Measurements from ENCODE around the gene CXCL13.

CXCL13 gene

DNA sequence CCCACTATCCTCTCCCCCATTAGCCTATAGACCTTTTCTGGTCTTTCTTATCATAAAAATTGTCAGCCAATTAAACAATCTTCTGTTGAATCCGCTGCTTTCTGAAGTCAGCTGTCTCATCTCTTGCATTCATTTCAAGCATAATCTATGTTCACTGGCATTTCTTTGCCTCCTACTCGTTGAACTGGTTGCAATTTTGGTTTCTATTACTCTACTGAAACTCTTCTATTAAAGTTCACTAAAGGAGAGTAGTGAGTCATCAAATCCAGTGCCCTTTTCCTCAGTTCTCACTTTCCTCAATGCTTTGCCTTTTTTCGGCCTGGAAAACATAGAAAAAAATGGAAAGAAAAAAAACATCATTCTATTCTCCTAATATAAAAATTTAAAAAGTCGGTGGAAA, 23.9 kb upstream of the CXCL13 start:
- H3K27ac ChIP-seq (ENCODE audit: low read depth, low read length, severe bottlenecking) = no peak overlapping the region
- WGBS, 2 experiments (ENCODE audit: insufficient coverage in 2 of 2) = 74 to 86% methylated on average over 2 to 3 of the region's 4 CpGs
- no peaks in the 10 kb centered on the region for H3K36me3 ChIP-seq (ENCODE audit: control insufficient read depth, insufficient read depth, low read length)
- peaks cover 7% of the 10 kb centered on the region for H3K4me1 ChIP-seq (ENCODE audit: control insufficient read depth, insufficient read depth, low read length, poor library complexity, severe bottlenecking)
- no peak overlapping the region for H3K4me3 ChIP-seq (ENCODE audit: extremely low read depth, insufficient read depth, low read length, poor library complexity, severe bottlenecking)
- no peaks in the 10 kb centered on the region for H3K9me3 ChIP-seq (ENCODE audit: control insufficient read depth, low read length)

DNA sequence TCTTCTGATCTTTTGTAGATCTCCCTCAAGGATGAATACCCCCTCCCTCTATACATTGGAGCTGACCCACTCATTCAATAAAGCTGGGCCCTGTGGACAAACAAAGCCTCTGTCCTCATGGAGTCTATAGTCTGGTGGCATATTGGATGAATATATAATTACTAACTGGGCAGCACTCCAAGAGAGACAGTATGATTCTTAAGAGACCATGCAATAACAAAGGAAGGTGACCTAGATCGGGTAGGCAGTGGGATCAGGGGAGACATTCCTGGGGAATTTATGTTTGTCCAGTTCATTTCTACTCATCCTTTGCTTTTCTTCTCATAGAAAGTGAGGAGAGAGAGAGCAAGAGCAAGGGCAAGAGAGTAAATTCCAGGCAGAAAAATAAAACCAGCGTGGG, 23.5 kb upstream of the CXCL13 start:
- no peaks in the 10 kb centered on the region for H3K36me3 ChIP-seq (ENCODE audit: control insufficient read depth, insufficient read depth, low read length)
- H3K9me3 ChIP-seq (ENCODE audit: control insufficient read depth, low read length) = no peaks in the 10 kb centered on the region
- H3K4me1 ChIP-seq (ENCODE audit: control insufficient read depth, insufficient read depth, low read length, poor library complexity, severe bottlenecking) = peaks cover 7% of the 10 kb centered on the region
- H3K27ac ChIP-seq (ENCODE audit: low read depth, low read length, severe bottlenecking) = no peak overlapping the region
- H3K4me3 ChIP-seq (ENCODE audit: extremely low read depth, insufficient read depth, low read length, poor library complexity, severe bottlenecking) = no peak overlapping the region
- 87 to 92% methylated on average over 2 of the region's 2 CpGs for WGBS, 2 experiments (ENCODE audit: insufficient coverage in 2 of 2)

- no peak overlapping the region for H3K4me3 ChIP-seq (ENCODE audit: extremely low read depth, insufficient read depth, low read length, poor library complexity, severe bottlenecking)
- no peaks in the 10 kb centered on the region for H3K36me3 ChIP-seq (ENCODE audit: control insufficient read depth, insufficient read depth, low read length)
- no peak overlapping the region for H3K27ac ChIP-seq (ENCODE audit: low read depth, low read length, severe bottlenecking)
- H3K9me3 ChIP-seq (ENCODE audit: control insufficient read depth, low read length) = no peaks in the 10 kb centered on the region
- peaks cover 7% of the 10 kb centered on the region for H3K4me1 ChIP-seq (ENCODE audit: control insufficient read depth, insufficient read depth, low read length, poor library complexity, severe bottlenecking)
These were observed 22.9 kb upstream of the CXCL13 start for GRCh38 chr4:77582711-77583110.

GRCh38 chr4:77586951-77587383, 18.7 kb upstream of the CXCL13 start:
- H3K9me3 ChIP-seq (ENCODE audit: control insufficient read depth, low read length) = no peaks in the 10 kb centered on the region
- H3K4me1 ChIP-seq (ENCODE audit: control insufficient read depth, insufficient read depth, low read length, poor library complexity, severe bottlenecking) = no peaks in the 10 kb centered on the region
- 78 to 79% methylated on average over 5 of the region's 6 CpGs for WGBS, 2 experiments (ENCODE audit: insufficient coverage in 2 of 2)
- no peaks in the 10 kb centered on the region for H3K36me3 ChIP-seq (ENCODE audit: control insufficient read depth, insufficient read depth, low read length)
- no peak overlapping the region for H3K27ac ChIP-seq (ENCODE audit: low read depth, low read length, severe bottlenecking)
- no peak overlapping the region for H3K4me3 ChIP-seq (ENCODE audit: extremely low read depth, insufficient read depth, low read length, poor library complexity, severe bottlenecking)

GRCh38 chr4:77590482-77590881, 15.1 kb upstream of the CXCL13 start:
- Histone ChIP-seq H3K4me3 (ENCODE audit: extremely low read depth, insufficient read depth, low read length, poor library complexity, severe bottlenecking) (no peak overlapping the region), H3K9me3 (ENCODE audit: control insufficient read depth, low read length) (no peaks in the 10 kb centered on the region), H3K4me1 (ENCODE audit: control insufficient read depth, insufficient read depth, low read length, poor library complexity, severe bottlenecking) (no peaks in the 10 kb centered on the region), H3K27ac (ENCODE audit: low read depth, low read length, severe bottlenecking) (no peak overlapping the region), H3K36me3 (ENCODE audit: control insufficient read depth, insufficient read depth, low read length) (no peaks in the 10 kb centered on the region)
- WGBS, 2 experiments (ENCODE audit: insufficient coverage in 2 of 2) = 77 to 81% methylated on average over 2 to 3 of the region's 3 CpGs

DNA sequence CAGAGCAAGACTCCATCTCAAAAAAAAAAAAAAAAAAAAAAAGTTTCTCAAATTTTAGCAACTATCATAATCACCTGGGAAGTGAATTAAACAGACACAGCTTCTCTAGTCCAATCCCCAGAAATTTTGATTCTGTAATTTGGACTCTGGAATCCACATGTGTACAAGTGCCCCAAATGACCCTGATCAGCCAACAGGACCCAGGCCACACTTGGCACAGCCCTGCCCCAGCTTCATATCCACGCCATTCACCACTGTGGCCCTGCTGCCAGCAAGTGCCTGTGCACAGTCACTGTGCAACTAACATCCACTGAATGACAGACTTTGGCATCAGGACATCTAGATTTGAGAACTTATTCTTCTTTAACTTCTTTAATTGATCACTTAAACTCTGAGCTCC, 14.1 kb upstream of the CXCL13 start:
- H3K4me1 ChIP-seq (ENCODE audit: control insufficient read depth, insufficient read depth, low read length, poor library complexity, severe bottlenecking) = no peaks in the 10 kb centered on the region
- 57 to 90% methylated on average over 1 of the region's 1 CpG for WGBS, 2 experiments (ENCODE audit: insufficient coverage in 2 of 2)
- H3K4me3 ChIP-seq (ENCODE audit: extremely low read depth, insufficient read depth, low read length, poor library complexity, severe bottlenecking) = no peak overlapping the region
- no peak overlapping the region for H3K27ac ChIP-seq (ENCODE audit: low read depth, low read length, severe bottlenecking)
- H3K36me3 ChIP-seq (ENCODE audit: control insufficient read depth, insufficient read depth, low read length) = no peaks in the 10 kb centered on the region
- H3K9me3 ChIP-seq (ENCODE audit: control insufficient read depth, low read length) = no peaks in the 10 kb centered on the region

DNA sequence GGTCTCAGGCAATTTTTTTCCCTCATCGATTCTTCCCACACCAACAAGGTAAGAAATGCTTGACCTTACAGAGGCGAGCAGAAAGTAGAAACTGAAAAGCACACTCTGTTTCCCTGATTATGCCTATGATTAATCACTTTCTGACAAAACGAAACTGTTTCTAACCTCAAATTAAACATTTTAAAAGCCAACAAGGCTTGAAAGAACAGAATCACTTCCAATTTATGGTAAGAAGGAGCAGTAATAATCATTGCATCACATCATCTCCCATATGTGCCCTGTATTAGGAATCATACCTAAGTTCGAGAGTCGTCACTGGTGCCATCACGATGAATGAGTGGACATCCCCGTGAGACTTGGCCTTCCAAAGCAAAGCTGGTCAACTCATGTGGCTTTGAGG, 12.5 kb upstream of the CXCL13 start:
- Histone ChIP-seq H3K36me3 (ENCODE audit: control insufficient read depth, insufficient read depth, low read length) (no peaks in the 10 kb centered on the region), H3K27ac (ENCODE audit: low read depth, low read length, severe bottlenecking) (no peak overlapping the region), H3K4me1 (ENCODE audit: control insufficient read depth, insufficient read depth, low read length, poor library complexity, severe bottlenecking) (no peaks in the 10 kb centered on the region), H3K4me3 (ENCODE audit: extremely low read depth, insufficient read depth, low read length, poor library complexity, severe bottlenecking) (no peak overlapping the region), H3K9me3 (ENCODE audit: control insufficient read depth, low read length) (no peaks in the 10 kb centered on the region)
- 83 to 91% methylated on average over 6 to 7 of the region's 7 CpGs for WGBS, 2 experiments (ENCODE audit: insufficient coverage in 2 of 2)

DNA sequence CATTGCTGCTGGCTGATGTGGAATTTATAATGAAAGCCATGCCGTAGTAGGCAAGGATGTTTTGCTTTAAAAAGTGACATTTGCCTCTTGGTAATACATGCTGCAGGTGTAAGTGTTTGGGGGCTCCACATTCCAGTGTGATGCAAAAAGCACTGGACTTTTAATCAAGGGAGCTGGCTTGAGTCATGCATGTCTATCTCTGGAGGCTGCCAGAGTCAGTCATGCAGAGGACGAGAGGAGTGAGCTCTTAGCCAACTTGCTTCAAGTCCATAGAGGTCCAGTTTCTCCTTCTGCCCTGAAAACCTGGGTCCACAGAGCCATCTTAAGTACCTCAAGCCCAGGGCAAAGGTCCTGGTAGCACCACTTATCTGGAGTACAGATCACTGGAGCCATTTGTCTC, 11.6 kb upstream of the CXCL13 start:
- H3K27ac ChIP-seq (ENCODE audit: low read depth, low read length, severe bottlenecking) = no peak overlapping the region
- 84 to 88% methylated on average over 2 of the region's 2 CpGs for WGBS, 2 experiments (ENCODE audit: insufficient coverage in 2 of 2)
- no peak overlapping the region for H3K4me3 ChIP-seq (ENCODE audit: extremely low read depth, insufficient read depth, low read length, poor library complexity, severe bottlenecking)
- no peaks in the 10 kb centered on the region for H3K4me1 ChIP-seq (ENCODE audit: control insufficient read depth, insufficient read depth, low read length, poor library complexity, severe bottlenecking)
- H3K36me3 ChIP-seq (ENCODE audit: control insufficient read depth, insufficient read depth, low read length) = no peaks in the 10 kb centered on the region
- no peaks in the 10 kb centered on the region for H3K9me3 ChIP-seq (ENCODE audit: control insufficient read depth, low read length)

GRCh38 chr4:77595364-77595973, 10.2 kb upstream of the CXCL13 start:
- H3K4me3 ChIP-seq (ENCODE audit: extremely low read depth, insufficient read depth, low read length, poor library complexity, severe bottlenecking) = no peak overlapping the region
- no peaks in the 10 kb centered on the region for H3K4me1 ChIP-seq (ENCODE audit: control insufficient read depth, insufficient read depth, low read length, poor library complexity, severe bottlenecking)
- no peak overlapping the region for H3K27ac ChIP-seq (ENCODE audit: low read depth, low read length, severe bottlenecking)
- no peaks in the 10 kb centered on the region for H3K9me3 ChIP-seq (ENCODE audit: control insufficient read depth, low read length)
- no peaks in the 10 kb centered on the region for H3K36me3 ChIP-seq (ENCODE audit: control insufficient read depth, insufficient read depth, low read length)
- WGBS, 2 experiments (ENCODE audit: insufficient coverage in 2 of 2) = 76 to 91% methylated on average over 3 to 4 of the region's 4 CpGs

DNA sequence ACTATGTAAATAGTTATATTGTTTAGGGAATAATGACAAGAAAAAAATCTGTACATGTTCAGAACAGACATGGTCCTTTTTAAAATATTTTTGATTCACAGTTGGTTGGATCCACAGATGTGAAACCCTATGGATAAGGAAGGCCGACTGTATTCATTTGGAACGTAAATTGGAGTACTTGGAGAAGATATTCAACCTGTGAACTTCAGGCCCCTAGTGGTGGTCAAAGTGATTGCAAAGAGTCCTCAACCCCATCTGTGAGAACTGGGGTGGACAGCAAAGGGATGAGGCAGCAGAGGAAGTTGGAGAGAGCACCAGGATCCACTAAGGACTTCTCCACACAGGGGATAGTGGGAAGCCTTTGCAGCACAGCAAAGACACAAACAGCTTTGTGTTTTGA, 6.2 kb upstream of the CXCL13 start:
- H3K4me1 ChIP-seq (ENCODE audit: control insufficient read depth, insufficient read depth, low read length, poor library complexity, severe bottlenecking) = no peaks in the 10 kb centered on the region
- no peaks in the 10 kb centered on the region for H3K36me3 ChIP-seq (ENCODE audit: control insufficient read depth, insufficient read depth, low read length)
- no peak overlapping the region for H3K4me3 ChIP-seq (ENCODE audit: extremely low read depth, insufficient read depth, low read length, poor library complexity, severe bottlenecking)
- 31 to 45% methylated on average over 2 of the region's 2 CpGs for WGBS, 2 experiments (ENCODE audit: insufficient coverage in 2 of 2)
- H3K9me3 ChIP-seq (ENCODE audit: control insufficient read depth, low read length) = no peaks in the 10 kb centered on the region
- H3K27ac ChIP-seq (ENCODE audit: low read depth, low read length, severe bottlenecking) = no peak overlapping the region

GRCh38 chr4:77600521-77601451, 4.8 kb upstream of the CXCL13 start:
- Histone ChIP-seq H3K27ac (ENCODE audit: low read depth, low read length, severe bottlenecking) (no peak overlapping the region), H3K36me3 (ENCODE audit: control insufficient read depth, insufficient read depth, low read length) (no peaks in the 10 kb centered on the region), H3K9me3 (ENCODE audit: control insufficient read depth, low read length) (no peaks in the 10 kb centered on the region), H3K4me3 (ENCODE audit: extremely low read depth, insufficient read depth, low read length, poor library complexity, severe bottlenecking) (no peak overlapping the region), H3K4me1 (ENCODE audit: control insufficient read depth, insufficient read depth, low read length, poor library complexity, severe bottlenecking) (no peaks in the 10 kb centered on the region)
- WGBS, 2 experiments (ENCODE audit: insufficient coverage in 2 of 2) = 14 to 31% methylated on average over 1 to 2 of the region's 6 CpGs
